ENCODE measurements around the gene ZNF831. TPM values are rescaled to one million over a fixed set of nuclear protein-coding genes. Genes with fewer than 3 reads are reported as not detected.

ZNF831 gene
- total RNA-seq, 1 experiment from 2014 or later: 0.04 TPM

DNA sequence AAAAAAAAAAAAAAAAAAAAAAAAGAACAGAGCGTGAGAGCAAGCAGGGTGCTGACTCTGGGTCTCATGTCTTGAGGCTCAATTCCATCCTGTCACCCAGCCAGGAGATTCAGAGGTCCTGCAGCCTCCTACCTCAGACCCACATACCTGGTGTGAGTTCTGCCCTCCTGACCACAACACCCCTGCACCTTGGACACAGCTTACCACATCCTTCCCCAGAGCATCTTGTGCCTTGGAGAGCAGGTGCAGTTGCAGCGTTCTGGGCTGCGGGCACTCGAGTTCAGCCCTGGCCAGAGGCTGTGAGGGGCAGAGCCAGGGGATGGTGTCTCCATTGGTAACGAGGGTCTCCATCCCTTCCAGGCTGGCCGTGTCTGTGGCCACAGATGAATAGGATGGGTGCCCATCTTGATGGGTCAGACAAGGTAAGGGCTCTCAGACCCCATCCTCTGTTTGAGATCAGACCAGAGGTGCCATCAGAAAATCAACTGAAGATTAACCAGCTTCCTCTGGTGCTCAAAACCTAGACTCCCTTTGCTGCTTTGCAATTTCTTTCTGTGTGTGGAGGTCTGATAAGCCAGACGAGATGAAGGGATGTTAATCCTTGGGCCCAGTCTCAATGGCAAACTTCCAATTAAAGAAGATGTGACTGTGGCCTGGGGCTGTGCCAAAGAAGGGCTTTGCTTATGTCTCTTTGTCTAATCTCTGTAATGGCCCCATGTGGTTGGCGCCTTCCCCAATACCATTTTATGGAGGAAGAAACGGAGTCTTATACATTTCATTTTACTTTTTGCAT, 14.7 kb upstream of the ZNF831 start:
- H3K27me3 Mint-ChIP-seq (ENCODE audit: low read depth): peaks cover 3% of the 10 kb centered on the region
- no peak for TF ChIP-seq NR1H2 (CRISPR knock-in tag; IDR thresholded peaks at IDR 0.05)
- CTCF ChIA-PET: no interaction called here
- POLR2A ChIA-PET: no interaction called here
- no peaks in the 10 kb centered on the region for H3K36me3 Mint-ChIP-seq
- no peaks in the 10 kb centered on the region for H3K9me3 Mint-ChIP-seq
- DNase-seq (ENCODE audit: low spot score) (no peak), ATAC-seq (no peak)
- no peaks in the 10 kb centered on the region for H3K4me1 Mint-ChIP-seq
- no peak overlapping the region for H3K4me3 Mint-ChIP-seq
- no peak overlapping the region for H3K27ac Mint-ChIP-seq

DNA sequence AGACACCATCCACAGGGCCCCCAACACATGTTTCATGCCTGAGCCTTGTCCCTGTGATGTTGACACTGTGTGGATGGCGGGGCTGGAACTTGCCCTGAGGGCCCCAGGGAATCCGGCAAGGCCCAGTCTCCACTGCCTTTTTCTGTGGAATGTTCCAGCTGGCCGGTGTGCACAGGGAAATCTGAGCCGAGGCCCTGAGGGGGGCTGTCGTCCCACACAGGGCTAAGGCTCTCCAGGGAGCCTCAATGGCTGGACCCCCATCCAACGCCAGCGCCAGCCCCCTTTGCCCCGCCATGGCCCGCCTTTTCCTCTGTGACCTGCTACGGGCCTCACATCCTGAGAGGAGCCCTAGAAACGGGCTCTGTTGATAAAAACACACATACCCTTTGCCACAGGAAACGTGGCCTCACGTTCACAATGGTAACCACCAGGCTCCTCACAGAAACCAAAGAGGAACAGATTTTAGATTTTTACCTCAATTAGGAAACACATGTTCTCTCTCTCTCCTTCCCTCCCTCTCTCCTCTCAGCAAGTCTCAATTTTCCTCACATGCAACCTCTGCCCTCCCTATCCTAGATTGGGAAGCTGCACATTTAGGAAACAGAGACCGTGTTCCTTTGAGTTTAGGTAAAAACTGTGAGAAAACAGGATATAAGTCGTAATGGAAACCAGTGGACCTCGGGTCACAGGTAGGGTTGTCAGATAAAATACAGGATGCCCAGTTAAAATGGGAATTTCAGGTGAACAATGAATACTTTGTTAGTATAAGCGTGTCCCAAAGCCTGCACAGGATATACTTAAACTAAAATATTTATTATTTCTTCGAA, 13.7 kb upstream of the ZNF831 start:
- no peak overlapping the region for H3K27ac Mint-ChIP-seq
- no peaks in the 10 kb centered on the region for H3K9me3 Mint-ChIP-seq
- POLR2A ChIA-PET: no interaction called here
- CTCF ChIA-PET: no interaction called here
- DNase-seq (ENCODE audit: low spot score) (no peak), ATAC-seq (no peak)
- TF ChIP-seq SMAD3 (CRISPR knock-in tag; IDR thresholded peaks at IDR 0.05; ENCODE audit: borderline replicate concordance) (no peak), NFE2L1 (CRISPR knock-in tag; IDR thresholded peaks at IDR 0.05) (no peak), ZNF317 (CRISPR knock-in tag; IDR thresholded peaks at IDR 0.05; ENCODE audit: borderline replicate concordance, low read depth) (no peak), ETV6 (CRISPR knock-in tag; IDR thresholded peaks at IDR 0.05) (no peak), ZNF263 (CRISPR knock-in tag; IDR thresholded peaks at IDR 0.05; ENCODE audit: low read depth) (no peak), NR3C1 (CRISPR knock-in tag; conservative IDR thresholded peaks at IDR 0.05; ENCODE audit: low read depth) (no peak), CBFB (CRISPR knock-in tag; IDR thresholded peaks at IDR 0.05; ENCODE audit: low read depth) (no peak)
- TF ChIP-seq, protein P1, sequence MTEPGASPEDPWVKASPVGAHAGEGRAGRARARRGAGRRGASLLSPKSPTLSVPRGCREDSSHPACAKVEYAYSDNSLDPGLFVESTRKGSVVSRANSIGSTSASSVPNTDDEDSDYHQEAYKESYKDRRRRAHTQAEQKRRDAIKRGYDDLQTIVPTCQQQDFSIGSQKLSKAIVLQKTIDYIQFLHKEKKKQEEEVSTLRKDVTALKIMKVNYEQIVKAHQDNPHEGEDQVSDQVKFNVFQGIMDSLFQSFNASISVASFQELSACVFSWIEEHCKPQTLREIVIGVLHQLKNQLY (CRISPR knock-in tag; IDR thresholded peaks at IDR 0.05): no peak
- TF ChIP-seq, protein P2, sequence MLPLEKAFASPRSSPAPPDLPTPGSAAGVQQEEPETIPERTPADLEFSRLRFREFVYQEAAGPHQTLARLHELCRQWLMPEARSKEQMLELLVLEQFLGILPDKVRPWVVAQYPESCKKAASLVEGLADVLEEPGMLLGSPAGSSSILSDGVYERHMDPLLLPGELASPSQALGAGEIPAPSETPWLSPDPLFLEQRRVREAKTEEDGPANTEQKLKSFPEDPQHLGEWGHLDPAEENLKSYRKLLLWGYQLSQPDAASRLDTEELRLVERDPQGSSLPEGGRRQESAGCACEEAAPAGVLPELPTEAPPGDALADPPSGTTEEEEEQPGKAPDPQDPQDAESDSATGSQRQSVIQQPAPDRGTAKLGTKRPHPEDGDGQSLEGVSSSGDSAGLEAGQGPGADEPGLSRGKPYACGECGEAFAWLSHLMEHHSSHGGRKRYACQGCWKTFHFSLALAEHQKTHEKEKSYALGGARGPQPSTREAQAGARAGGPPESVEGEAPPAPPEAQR (CRISPR knock-in tag; IDR thresholded peaks at IDR 0.05): no peak
- no peaks in the 10 kb centered on the region for H3K4me1 Mint-ChIP-seq
- peaks cover 3% of the 10 kb centered on the region for H3K27me3 Mint-ChIP-seq (ENCODE audit: low read depth)
- no peaks in the 10 kb centered on the region for H3K36me3 Mint-ChIP-seq
- no peak overlapping the region for H3K4me3 Mint-ChIP-seq

DNA sequence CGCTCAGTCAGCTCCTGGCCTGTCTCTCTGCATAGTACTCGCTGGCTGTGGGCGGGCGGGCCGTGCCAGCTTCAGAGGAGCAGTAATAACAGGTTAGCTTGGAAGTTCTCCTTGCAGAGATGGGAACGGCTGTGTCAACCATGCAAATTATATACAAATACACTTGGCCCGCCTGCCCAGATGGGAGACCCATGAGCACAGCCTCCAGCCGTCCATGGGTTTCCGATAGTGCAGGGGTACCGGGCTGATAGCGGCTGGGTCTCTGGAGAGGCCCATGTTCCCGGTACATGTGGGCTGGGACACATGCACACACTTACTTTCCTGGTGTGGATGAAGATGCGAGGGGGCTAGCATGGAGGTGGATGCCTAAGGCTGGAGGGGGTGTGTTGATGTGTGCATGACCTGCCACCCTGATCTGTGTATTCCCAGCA, 12.8 kb upstream of the ZNF831 start:
- no peak for DNase-seq (ENCODE audit: low spot score)
- Mint-ChIP-seq H3K27me3 (ENCODE audit: low read depth) (no peaks in the 10 kb centered on the region; the same call in none of the 2 replicates), H3K27ac (no peak overlapping the region), H3K4me3 (no peak overlapping the region), H3K4me1 (no peaks in the 10 kb centered on the region), H3K9me3 (no peaks in the 10 kb centered on the region), H3K36me3 (no peaks in the 10 kb centered on the region)
- ChIA-PET POLR2A (no interaction called here), CTCF (no interaction called here)
- no peak for ATAC-seq
- no peak for TF ChIP-seq NFYB (CRISPR knock-in tag; conservative IDR thresholded peaks at IDR 0.05; ENCODE audit: low read depth)
- no peak for TF ChIP-seq RORB (CRISPR knock-in tag; IDR thresholded peaks at IDR 0.05)
- TF ChIP-seq, protein P1 (CRISPR knock-in tag; IDR thresholded peaks at IDR 0.05): no peak
- TF ChIP-seq GTF2I (CRISPR knock-in tag; conservative IDR thresholded peaks at IDR 0.05): no peak
- TF ChIP-seq ZNF416 (CRISPR knock-in tag; IDR thresholded peaks at IDR 0.05): no peak
- no peak for TF ChIP-seq TP53 (CRISPR knock-in tag; IDR thresholded peaks at IDR 0.05)
- TF ChIP-seq MYBL2 (CRISPR knock-in tag; IDR thresholded peaks at IDR 0.05): no peak
- TF ChIP-seq, protein P3, sequence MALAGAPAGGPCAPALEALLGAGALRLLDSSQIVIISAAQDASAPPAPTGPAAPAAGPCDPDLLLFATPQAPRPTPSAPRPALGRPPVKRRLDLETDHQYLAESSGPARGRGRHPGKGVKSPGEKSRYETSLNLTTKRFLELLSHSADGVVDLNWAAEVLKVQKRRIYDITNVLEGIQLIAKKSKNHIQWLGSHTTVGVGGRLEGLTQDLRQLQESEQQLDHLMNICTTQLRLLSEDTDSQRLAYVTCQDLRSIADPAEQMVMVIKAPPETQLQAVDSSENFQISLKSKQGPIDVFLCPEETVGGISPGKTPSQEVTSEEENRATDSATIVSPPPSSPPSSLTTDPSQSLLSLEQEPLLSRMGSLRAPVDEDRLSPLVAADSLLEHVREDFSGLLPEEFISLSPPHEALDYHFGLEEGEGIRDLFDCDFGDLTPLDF (CRISPR knock-in tag; IDR thresholded peaks at IDR 0.05): no peak
- TF ChIP-seq ESRRA (CRISPR knock-in tag; IDR thresholded peaks at IDR 0.05; ENCODE audit: borderline replicate concordance): no peak
- TF ChIP-seq OVOL2 (CRISPR knock-in tag; IDR thresholded peaks at IDR 0.05; ENCODE audit: borderline replicate concordance): no peak
- no peak for TF ChIP-seq TEAD1 (CRISPR knock-in tag; IDR thresholded peaks at IDR 0.05)

Data from WTC11 (cell line).